ENCODE results near the gene NCOA3.
"Not testable (repeated sequence)": the region's sequence is repeated elsewhere in the genome, so short reads cannot be mapped to it uniquely, and the experiment has no call there.

The NCOA3 gene

DNA sequence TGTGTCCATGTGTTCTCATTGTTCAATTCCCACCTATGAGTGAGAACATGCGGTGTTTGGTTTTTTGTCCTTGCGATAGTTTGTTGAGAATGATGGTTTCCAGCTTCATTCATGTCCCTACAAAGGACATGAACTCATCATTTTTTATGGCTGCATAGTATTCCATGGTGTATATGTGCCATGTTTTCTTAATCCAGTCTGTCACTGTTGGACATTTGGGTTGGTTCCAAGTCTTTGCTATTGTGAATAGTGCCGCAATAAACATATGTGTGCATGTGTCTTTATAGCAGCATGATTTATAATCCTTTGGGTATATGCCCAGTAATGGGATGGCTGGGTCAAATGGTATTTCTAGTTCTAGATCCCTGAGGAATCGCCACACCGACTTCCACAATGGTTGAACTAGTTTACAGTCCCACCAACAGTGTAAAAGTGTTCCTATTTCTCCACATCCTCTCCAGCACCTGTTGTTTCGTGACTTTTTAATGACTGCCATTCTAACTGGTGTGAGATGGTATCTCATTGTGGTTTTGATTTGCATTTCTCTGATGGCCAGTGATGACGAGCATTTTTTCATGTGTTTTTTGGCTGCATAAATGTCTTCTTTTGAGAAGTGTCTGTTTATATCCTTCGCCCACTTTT lies 52.0 kb downstream of the NCOA3 start:
- peaks cover 17% of the 10 kb centered on the region for H3K4me1 Mint-ChIP-seq
- H3K27me3 Mint-ChIP-seq; ATAC-seq (replicated peaks; ENCODE audit: extremely low read depth, poor library complexity, severe bottlenecking); DNase-seq (ENCODE audit: low spot score in 2 of 2); H3K36me3 Mint-ChIP-seq (ENCODE audit: insufficient read depth); H3K9me3 Mint-ChIP-seq; H3K4me3 Mint-ChIP-seq; H3K27ac Mint-ChIP-seq (ENCODE audit: low read depth): not testable (repeated sequence)

DNA sequence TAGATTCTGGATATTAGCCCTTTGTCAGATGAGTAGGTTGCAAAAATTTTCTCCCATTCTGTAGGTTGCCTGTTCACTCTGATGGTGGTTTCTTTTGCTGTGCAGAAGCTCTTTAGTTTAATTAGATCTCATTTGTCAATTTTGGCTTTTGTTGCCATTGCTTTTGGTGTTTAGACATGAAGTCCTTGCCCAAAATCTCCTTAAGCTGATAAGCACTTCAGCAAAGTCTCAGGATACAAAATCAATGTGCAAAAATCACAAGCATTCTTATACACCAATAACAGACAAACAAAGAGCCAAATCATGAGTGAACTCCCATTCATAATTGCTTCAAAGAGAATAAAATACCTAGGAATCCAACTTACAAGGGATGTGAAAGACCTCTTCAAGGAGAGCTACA lies 52.6 kb downstream of the NCOA3 start:
- not testable (repeated sequence) for H3K4me3 Mint-ChIP-seq; ATAC-seq (replicated peaks; ENCODE audit: extremely low read depth, poor library complexity, severe bottlenecking); H3K9me3 Mint-ChIP-seq; H3K27me3 Mint-ChIP-seq; H3K27ac Mint-ChIP-seq (ENCODE audit: low read depth); DNase-seq (ENCODE audit: low spot score in 2 of 2); H3K36me3 Mint-ChIP-seq (ENCODE audit: insufficient read depth)
- peaks cover 22% of the 10 kb centered on the region for H3K4me1 Mint-ChIP-seq

DNA sequence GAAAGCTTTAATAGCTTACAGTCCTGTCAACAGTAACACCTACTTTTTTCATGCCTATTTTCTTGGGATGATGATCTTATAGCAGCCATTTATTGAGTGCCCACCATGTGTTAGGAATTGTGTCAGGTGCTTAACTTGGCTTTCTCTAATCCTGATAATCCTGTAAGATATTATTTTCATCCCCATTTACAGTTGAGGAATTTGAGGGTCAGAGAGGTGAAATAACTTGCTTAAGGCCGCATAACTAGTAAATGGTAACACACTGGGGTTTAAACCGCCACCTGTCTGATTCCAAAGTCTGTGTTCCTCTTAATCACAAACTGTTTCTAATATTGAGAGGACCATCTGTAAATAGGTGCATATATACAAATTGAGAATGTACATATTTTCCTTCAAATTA lies 55.5 kb downstream of the NCOA3 start:
- Mint-ChIP-seq H3K27ac (ENCODE audit: low read depth) (no peak overlapping the region), H3K4me3 (no peak overlapping the region), H3K27me3 (no peaks in the 10 kb centered on the region), H3K4me1 (peaks cover 35% of the 10 kb centered on the region), H3K9me3 (no peaks in the 10 kb centered on the region), H3K36me3 (ENCODE audit: insufficient read depth) (peaks cover 3% of the 10 kb centered on the region)
- no peak for DNase-seq (ENCODE audit: low spot score in 2 of 2)
- ATAC-seq (replicated peaks; ENCODE audit: extremely low read depth, poor library complexity, severe bottlenecking): no peak

DNA sequence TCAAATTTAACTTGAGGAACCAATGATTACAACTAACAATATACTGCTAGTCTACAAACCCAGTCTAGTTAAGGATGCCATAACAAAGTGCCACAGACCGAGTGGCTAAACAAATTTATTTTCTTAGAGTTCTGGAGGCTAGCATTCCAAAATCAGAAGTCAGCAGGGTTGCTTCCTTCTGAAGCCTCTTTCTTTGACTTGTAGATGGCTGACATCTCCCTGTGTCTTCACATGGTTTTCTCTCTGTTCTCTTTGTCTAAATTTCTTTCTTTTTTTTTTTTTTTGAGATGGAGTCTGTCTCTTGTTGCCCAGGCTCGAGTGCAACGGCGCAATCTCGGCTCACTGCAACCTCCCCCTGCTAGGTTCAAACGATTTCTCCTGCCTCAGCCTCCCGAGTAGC lies 56.1 kb downstream of the NCOA3 start:
- Mint-ChIP-seq H3K27me3 (no peaks in the 10 kb centered on the region), H3K4me1 (peaks cover 38% of the 10 kb centered on the region), H3K4me3 (no peak overlapping the region), H3K9me3 (no peaks in the 10 kb centered on the region), H3K27ac (ENCODE audit: low read depth) (peak overlapping the region; percentile 46), H3K36me3 (ENCODE audit: insufficient read depth) (peaks cover 6% of the 10 kb centered on the region)
- no peak for ATAC-seq (replicated peaks; ENCODE audit: extremely low read depth, poor library complexity, severe bottlenecking)
- no peak for DNase-seq (ENCODE audit: low spot score in 2 of 2)

DNA sequence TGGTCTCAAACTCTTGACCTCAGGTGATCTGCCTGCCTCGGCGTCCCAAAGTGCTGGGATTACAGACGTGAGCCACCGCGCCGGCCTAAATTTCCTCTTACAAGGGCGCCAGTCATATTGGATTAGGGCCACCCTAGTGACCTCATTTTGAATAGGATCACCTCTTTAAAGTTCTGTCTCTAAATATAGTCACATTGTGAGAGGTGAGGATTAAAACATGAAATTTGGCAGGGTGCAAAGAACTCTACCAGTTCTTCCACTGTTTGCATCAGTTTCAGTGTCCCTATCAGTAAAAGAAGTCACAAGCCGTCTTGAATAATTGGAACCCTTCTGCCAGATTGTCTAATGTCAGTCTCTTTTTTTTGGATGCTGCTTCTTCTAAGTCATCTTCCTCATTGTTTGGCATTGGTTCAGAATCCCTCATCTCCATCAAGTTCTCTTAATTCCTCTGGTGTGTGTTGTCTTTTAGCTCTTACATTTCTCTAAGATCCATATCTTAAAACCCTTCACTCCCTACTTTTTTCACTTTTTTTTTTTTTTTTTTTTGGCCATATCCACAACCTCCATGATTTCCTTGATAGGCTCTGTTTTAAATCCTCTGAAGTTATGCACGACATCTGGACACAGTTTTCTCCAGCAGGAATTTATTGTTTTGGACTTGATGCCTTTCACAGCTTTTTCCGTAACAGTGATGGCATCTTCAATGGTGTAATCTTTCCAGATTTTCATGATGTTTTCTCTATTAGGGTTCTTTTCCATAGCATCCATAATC lies 56.8 kb downstream of the NCOA3 start:
- Mint-ChIP-seq H3K9me3 (no peaks in the 10 kb centered on the region), H3K27me3 (no peaks in the 10 kb centered on the region), H3K4me3 (no peak overlapping the region), H3K27ac (ENCODE audit: low read depth) (peak overlapping the region; percentile 54), H3K4me1 (peaks cover 38% of the 10 kb centered on the region), H3K36me3 (ENCODE audit: insufficient read depth) (peaks cover 6% of the 10 kb centered on the region)
- ATAC-seq (replicated peaks; ENCODE audit: extremely low read depth, poor library complexity, severe bottlenecking) (no peak), DNase-seq (ENCODE audit: low spot score in 2 of 2) (no peak)

DNA sequence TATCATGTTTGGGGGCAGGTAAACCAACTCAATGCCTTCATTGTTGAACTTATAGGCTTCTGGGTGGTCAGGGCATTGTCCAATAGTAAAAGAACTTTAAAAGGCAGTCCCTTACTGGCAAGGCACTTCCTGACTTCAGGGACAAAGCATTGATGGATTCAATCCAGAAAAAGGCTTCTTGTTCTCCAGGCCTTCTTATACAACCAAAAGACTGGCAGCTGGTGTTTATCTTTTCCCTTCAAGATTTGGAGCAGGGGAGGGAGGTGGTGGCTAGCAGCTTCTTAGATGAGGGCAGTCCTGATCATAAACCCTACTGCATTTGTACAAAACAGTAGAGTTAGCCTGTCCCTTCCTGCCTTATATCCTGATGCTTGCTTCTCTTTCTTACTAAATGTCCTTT lies 57.5 kb downstream of the NCOA3 start:
- Mint-ChIP-seq H3K27ac (ENCODE audit: low read depth) (peak overlapping the region; percentile 54), H3K9me3 (no peaks in the 10 kb centered on the region)

DNA sequence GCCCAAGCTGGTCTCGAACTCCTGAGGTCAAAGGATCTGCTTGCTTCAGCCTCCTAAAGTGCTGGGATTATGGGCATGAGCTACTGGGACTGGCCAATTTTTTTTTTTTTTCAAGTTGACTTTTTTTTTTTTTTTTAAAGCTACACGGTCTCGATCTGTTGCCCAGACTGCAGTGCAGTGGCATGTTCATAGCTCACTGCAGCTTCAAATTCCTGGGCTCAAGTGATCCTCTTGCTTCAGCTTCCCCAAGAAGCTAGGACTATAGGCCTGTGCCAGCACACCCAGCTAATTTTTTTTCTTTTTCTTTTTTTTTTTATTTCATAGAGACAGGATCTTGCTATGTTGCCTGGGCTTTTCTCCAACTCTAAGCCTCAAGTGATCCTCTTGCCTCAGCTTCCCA lies 59.5 kb downstream of the NCOA3 start:
- Mint-ChIP-seq H3K36me3 (ENCODE audit: insufficient read depth) (peaks cover 3% of the 10 kb centered on the region), H3K4me3 (no peak overlapping the region), H3K27me3 (no peaks in the 10 kb centered on the region), H3K4me1 (peaks cover 53% of the 10 kb centered on the region), H3K27ac (ENCODE audit: low read depth) (no peak overlapping the region), H3K9me3 (no peaks in the 10 kb centered on the region)
- ATAC-seq (replicated peaks; ENCODE audit: extremely low read depth, poor library complexity, severe bottlenecking): no peak
- no peak for DNase-seq (ENCODE audit: low spot score in 2 of 2)

More for the DNA sequence above, 57.5 kb downstream of the NCOA3 start:
- Mint-ChIP-seq H3K27me3 (no peaks in the 10 kb centered on the region), H3K4me3 (no peak overlapping the region), H3K4me1 (peaks cover 41% of the 10 kb centered on the region), H3K36me3 (ENCODE audit: insufficient read depth) (peaks cover 6% of the 10 kb centered on the region)
- ATAC-seq (replicated peaks; ENCODE audit: extremely low read depth, poor library complexity, severe bottlenecking): no peak
- DNase-seq (ENCODE audit: low spot score in 2 of 2): no peak

DNA sequence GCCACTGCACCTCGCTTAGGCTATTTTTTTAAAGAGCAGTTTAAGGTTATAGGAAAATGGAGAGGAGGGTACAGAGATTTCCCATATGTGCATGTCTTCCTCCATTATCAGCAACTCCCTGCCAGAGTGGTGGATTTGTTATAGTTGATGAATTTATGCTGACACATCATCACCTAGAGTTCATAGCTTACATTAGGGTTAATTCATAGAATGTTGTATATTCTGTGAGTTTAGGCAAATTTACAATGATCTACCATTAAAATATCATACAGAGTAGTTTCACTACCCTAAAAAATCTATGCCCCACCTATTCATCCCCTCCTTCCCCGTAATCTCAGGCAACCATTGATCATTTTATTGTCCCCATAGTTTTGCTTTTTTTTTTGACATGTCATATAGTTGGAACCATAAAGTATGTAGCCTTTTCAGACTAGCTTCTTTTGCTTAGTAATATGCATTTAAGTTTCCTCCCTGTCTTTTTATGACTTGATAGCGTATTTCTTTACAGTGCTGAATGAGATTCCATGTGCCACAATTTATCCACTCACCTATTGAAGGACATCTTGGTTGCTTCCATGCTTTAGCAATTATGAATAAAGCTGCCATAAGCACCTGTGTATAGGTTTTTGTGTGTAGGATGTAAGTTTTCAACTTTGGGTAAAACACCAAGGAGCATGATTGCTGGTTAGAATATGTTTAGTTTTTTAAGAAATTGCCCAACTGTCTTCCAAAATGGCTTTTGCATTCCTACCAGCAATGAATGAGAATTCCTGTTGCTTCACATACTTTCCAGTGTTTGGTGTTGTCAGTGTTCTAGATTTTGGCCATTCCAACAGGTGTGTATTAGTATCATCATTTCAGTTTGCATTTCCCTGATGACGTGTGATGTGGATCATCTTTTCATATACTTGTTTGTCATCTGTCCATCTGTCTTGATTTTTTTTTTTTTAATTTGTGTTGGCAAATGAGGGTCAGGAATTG lies 60.2 kb downstream of the NCOA3 start:
- H3K9me3 Mint-ChIP-seq: no peaks in the 10 kb centered on the region
- no peak overlapping the region for H3K27ac Mint-ChIP-seq (ENCODE audit: low read depth)
- H3K36me3 Mint-ChIP-seq (ENCODE audit: insufficient read depth): peaks cover 3% of the 10 kb centered on the region
- H3K4me3 Mint-ChIP-seq: no peak overlapping the region
- peaks cover 59% of the 10 kb centered on the region for H3K4me1 Mint-ChIP-seq
- H3K27me3 Mint-ChIP-seq: no peaks in the 10 kb centered on the region
- ATAC-seq (replicated peaks; ENCODE audit: extremely low read depth, poor library complexity, severe bottlenecking): no peak
- DNase-seq (ENCODE audit: low spot score in 2 of 2): no peak

DNA sequence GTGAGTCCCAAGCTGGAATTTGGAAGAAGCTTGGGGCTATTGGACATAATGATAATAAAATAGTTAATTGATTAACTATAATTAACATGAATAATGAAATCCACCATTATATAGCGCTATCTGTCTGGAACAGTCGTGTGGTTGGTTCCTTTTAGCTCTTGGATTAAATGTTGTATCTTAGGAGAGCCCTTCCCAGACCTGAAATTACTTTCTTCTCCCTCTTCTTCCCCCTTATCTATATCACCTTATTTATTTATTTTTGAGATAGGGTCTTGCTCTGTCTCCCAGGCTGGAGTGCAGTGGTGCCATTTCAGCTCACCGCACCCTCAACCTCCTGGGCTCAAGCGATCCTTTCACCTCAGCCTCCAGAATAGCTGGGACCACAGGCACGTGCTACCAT lies 64.6 kb downstream of the NCOA3 start:
- peaks cover 52% of the 10 kb centered on the region for H3K4me1 Mint-ChIP-seq
- H3K27ac Mint-ChIP-seq (ENCODE audit: low read depth): peak overlapping the region; percentile 87
- H3K27me3 Mint-ChIP-seq: no peaks in the 10 kb centered on the region
- no peak for DNase-seq (ENCODE audit: low spot score in 2 of 2)
- peaks cover 7% of the 10 kb centered on the region for H3K36me3 Mint-ChIP-seq (ENCODE audit: insufficient read depth)
- no peaks in the 10 kb centered on the region for H3K9me3 Mint-ChIP-seq
- H3K4me3 Mint-ChIP-seq: no peak overlapping the region
- no peak for ATAC-seq (replicated peaks; ENCODE audit: extremely low read depth, poor library complexity, severe bottlenecking)

DNA sequence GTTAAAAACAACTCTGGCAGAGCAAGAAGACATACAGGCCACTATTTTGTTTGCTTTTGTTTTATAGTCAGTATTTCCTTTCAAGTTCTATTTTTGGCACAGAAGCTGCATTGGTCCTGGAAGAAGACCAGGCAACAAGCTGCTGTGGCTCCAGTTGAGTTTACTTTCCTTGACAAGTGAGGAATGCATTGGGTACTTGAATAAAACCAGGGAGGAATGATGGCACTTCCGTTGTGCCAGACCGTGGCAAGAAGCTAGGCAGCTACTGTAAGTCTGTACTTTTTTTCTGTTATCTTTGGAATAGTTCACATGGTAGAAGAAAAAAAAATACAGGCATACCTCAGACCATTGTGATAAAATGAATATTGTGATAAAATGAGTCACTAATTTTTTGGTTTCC lies 66.3 kb downstream of the NCOA3 start:
- H3K27ac Mint-ChIP-seq (ENCODE audit: low read depth): no peak overlapping the region
- no peak for ATAC-seq (replicated peaks; ENCODE audit: extremely low read depth, poor library complexity, severe bottlenecking)
- peaks cover 52% of the 10 kb centered on the region for H3K4me1 Mint-ChIP-seq
- no peak for DNase-seq (ENCODE audit: low spot score in 2 of 2)
- H3K9me3 Mint-ChIP-seq: no peaks in the 10 kb centered on the region
- no peak overlapping the region for H3K4me3 Mint-ChIP-seq
- H3K27me3 Mint-ChIP-seq: no peaks in the 10 kb centered on the region
- peaks cover 8% of the 10 kb centered on the region for H3K36me3 Mint-ChIP-seq (ENCODE audit: insufficient read depth)

DNA sequence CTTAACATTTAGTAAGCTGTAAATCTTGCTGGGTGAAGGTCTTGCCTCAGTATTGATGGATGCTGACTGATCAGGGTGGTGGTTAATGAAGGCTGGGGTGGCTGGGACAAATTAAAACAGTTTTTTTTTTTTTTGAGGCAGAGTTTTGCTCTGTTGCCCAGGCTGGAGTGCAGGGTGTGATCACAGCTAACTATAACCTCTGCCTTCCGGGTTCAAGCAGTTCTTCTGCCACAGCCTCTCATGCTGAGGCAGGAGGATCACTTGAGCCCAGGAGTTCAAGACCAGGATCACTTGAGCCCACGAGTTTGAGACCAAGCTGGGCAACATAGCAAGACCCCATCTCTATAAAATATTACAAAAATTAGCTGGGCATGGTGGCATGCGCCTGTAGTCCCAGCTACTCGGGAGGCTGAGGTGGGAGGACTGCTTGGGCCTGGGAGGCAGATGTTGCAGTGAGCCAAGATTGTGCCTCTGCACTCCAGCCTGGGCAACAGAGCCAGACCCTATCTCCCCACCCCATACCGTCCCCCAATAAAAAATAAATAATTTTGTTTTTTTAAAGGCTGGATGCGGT lies 67.2 kb downstream of the NCOA3 start:
- no peak overlapping the region for H3K27ac Mint-ChIP-seq (ENCODE audit: low read depth)
- no peaks in the 10 kb centered on the region for H3K9me3 Mint-ChIP-seq
- peaks cover 60% of the 10 kb centered on the region for H3K4me1 Mint-ChIP-seq
- DNase-seq (ENCODE audit: low spot score in 2 of 2) (no peak), ATAC-seq (replicated peaks; ENCODE audit: extremely low read depth, poor library complexity, severe bottlenecking) (no peak)
- peaks cover 9% of the 10 kb centered on the region for H3K36me3 Mint-ChIP-seq (ENCODE audit: insufficient read depth)
- H3K4me3 Mint-ChIP-seq: no peak overlapping the region
- no peaks in the 10 kb centered on the region for H3K27me3 Mint-ChIP-seq

DNA sequence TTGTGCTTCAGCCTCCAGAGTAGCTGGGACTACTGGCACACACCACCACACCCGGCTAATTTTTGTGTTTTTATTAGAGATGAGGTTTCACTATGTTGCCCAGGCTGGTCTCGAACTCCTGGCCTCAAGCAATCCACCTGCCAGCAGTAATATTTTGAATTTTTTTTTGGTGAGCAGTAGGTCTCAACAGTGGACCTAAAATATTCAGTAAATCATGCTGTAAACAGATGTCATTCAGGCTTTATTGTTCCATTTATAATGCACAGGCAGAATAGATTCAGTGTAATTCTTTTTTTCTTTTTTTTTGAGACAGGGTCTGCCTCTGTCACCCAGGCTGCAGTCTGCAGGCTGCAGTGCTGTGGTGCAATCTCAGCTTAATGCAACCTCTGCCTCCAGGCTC lies 69.7 kb downstream of the NCOA3 start:
- ATAC-seq (replicated peaks; ENCODE audit: extremely low read depth, poor library complexity, severe bottlenecking) (no peak), DNase-seq (ENCODE audit: low spot score in 2 of 2) (no peak)
- no peaks in the 10 kb centered on the region for H3K9me3 Mint-ChIP-seq
- no peak overlapping the region for H3K27ac Mint-ChIP-seq (ENCODE audit: low read depth)
- H3K36me3 Mint-ChIP-seq (ENCODE audit: insufficient read depth): peaks cover 9% of the 10 kb centered on the region
- H3K4me1 Mint-ChIP-seq: peaks cover 57% of the 10 kb centered on the region
- no peak overlapping the region for H3K4me3 Mint-ChIP-seq
- no peaks in the 10 kb centered on the region for H3K27me3 Mint-ChIP-seq
